Panc1 (cell line): ENCODE results near the gene RPL18. TPM values are rescaled to one million over a fixed set of nuclear protein-coding genes. Genes with fewer than 3 reads are reported as not detected.

Source experiments
- ATAC-seq: fragments of 200-7000 bp; cut with Tn5 transposase; 2 replicates; pipeline ENCODE4 v1.9.1; 2020; ENCODE audit warnings: mild to moderate bottlenecking, moderate library complexity
- BruUV-seq: library from RNA; stranded (reverse); fragments of 400-500 nt; replicated peaks from 2 replicates; lab custom pipeline; 2021; lab: Mats Ljungman, UMichigan
- CTCF ChIA-PET: fragments of 300-600 bp; sonication (Branson Sonifier 250); formaldehyde crosslinking; loops from one replicate; lab custom pipeline; 2022; ENCODE audit warnings: antibody characterized with exemption; lab: Charles Lee
- POLR2A ChIA-PET: fragments of 300-600 bp; sonication (Branson Sonifier 250); formaldehyde crosslinking; loops from one replicate; lab custom pipeline; 2022; ENCODE audit warnings: antibody characterized with exemption; lab: Charles Lee
- DNase-seq: peaks from one replicate; pipeline ENCODE4 v3.0.0-alpha.2; 2010; ENCODE audit warnings: low read depth, low spot score
- H3K27ac ChIP-seq: 2 replicates; pipeline ENCODE4 v1.5.1; 2011; ENCODE audit warnings: mild to moderate bottlenecking, low read length, inconsistent platforms
- H3K27me3 ChIP-seq: fragments of 200-500 bp; sonication (Bioruptor generic); 2 replicates; pipeline ENCODE4 v1.6.0; 2014; ENCODE audit warnings: low read length, inconsistent platforms; ENCODE audit not compliant: control insufficient read depth, insufficient read depth
- H3K36me3 ChIP-seq: fragments of 200-500 bp; sonication (Bioruptor generic); 2 replicates; pipeline ENCODE4 v1.5.1; 2014; ENCODE audit warnings: inconsistent platforms, mild to moderate bottlenecking, low read length, moderate library complexity; ENCODE audit not compliant: control insufficient read depth, insufficient read depth
- H3K4me1 ChIP-seq: 2 replicates; pipeline ENCODE4 v1.5.1; 2011; ENCODE audit warnings: inconsistent platforms, mild to moderate bottlenecking, low read length, moderate library complexity; ENCODE audit not compliant: control insufficient read depth, insufficient read depth
- H3K4me3 ChIP-seq, 2 experiments: 2 replicates each; pipeline ENCODE4 v1.5.1; 2011 to 2012; ENCODE audit warnings: low read depth in 2 of 2, low read length in 2 of 2, mild to moderate bottlenecking in 2 of 2, inconsistent platforms in 1 of 2, moderate library complexity in 1 of 2
- H3K9me3 ChIP-seq: fragments of 200-500 bp; sonication (Bioruptor generic); 2 replicates; pipeline ENCODE4 v1.5.1; 2014; ENCODE audit warnings: low read depth, mild to moderate bottlenecking, inconsistent platforms, low read length, moderate library complexity; ENCODE audit not compliant: control insufficient read depth, insufficient read depth
- CTCF ChIP-seq: fragments of 450-650 bp; IDR thresholded peaks from 2 replicates; pipeline ENCODE4 v1.5.1; 2017; ENCODE audit warnings: mild to moderate bottlenecking
- POLR2AphosphoS5 ChIP-seq: IDR thresholded peaks from 2 replicates; pipeline ENCODE4 v1.6.1; 2012; ENCODE audit warnings: mild to moderate bottlenecking, low read depth, low read length, moderate library complexity
- REST ChIP-seq, 2 experiments: IDR thresholded peaks; 2 replicates each; pipeline ENCODE4 v1.6.1; 2011 to 2012; ENCODE audit warnings: low read depth in 2 of 2, control low read depth in 1 of 2, low read length in 1 of 2, mild to moderate bottlenecking in 1 of 2, moderate library complexity in 1 of 2; ENCODE audit not compliant: insufficient read depth in 1 of 2
- SIN3A ChIP-seq: IDR thresholded peaks from 2 replicates; pipeline ENCODE4 v1.6.1; 2012; ENCODE audit warnings: low read depth, mild to moderate bottlenecking, low read length, moderate library complexity, borderline replicate concordance; ENCODE audit not compliant: insufficient read depth
- TCF7L2 ChIP-seq: IDR thresholded peaks from 2 replicates; pipeline ENCODE4 v1.6.1; 2011; ENCODE audit warnings: mild to moderate bottlenecking, low read depth, low read length, inconsistent platforms
- in situ Hi-C: cut with HindIII; loops from 2 replicates; pipeline ENCODE4 v1.10.0; 2016; ENCODE audit warnings: low sequenced_read_pairs, low pct_unique_long_range_greater_than_20kb
- intact Hi-C: fragments of 100-400 bp; cut with micrococcal nuclease; formaldehyde crosslinking; loops from one replicate; pipeline ENCODE4 v1.10.0; 2022; ENCODE audit not compliant: unreplicated experiment
- total RNA-seq: library from RNA; stranded (reverse); gene quantifications from one replicate; pipeline ENCODE4 v1.2.1, GENCODE V29; 2021; ENCODE audit not compliant: unreplicated experiment

The RPL18 gene
- total RNA-seq, 1 experiment from 2014 or later: 670 TPM

GRCh38 chr19:48627865-48628314 is 8.9 kb upstream of the RPL18 start:
- Histone ChIP-seq H3K27me3 (no peaks in the 10 kb centered on the region), H3K4me3 (no peak overlapping the region), H3K27ac (no peak overlapping the region), H3K4me1 (peaks cover 11% of the 10 kb centered on the region), H3K9me3 (no peaks in the 10 kb centered on the region), H3K36me3 (no peaks in the 10 kb centered on the region)
- in situ Hi-C loops: no loop called here
- no peak for TF ChIP-seq POLR2AphosphoS5
- TF ChIP-seq CTCF: no peak
- no peak for TF ChIP-seq REST (IDR thresholded peaks at IDR 0.05; ENCODE audit: insufficient read depth in 1 of 2, low read depth in 2 of 2, low read length in 1 of 2)
- no peak for TF ChIP-seq SIN3A
- no peak for TF ChIP-seq TCF7L2
- CTCF ChIA-PET: no interaction called here
- no TSS peak for BruUV-seq
- intact Hi-C loops: no loop called here
- POLR2A ChIA-PET: interaction anchor here (0.6 kb wide), 1 partner anchor 379 kb away, joined by 7 read pairs; no protein-coding TSS in a partner anchor
- ATAC-seq (no peak), DNase-seq (no peak)

DNA sequence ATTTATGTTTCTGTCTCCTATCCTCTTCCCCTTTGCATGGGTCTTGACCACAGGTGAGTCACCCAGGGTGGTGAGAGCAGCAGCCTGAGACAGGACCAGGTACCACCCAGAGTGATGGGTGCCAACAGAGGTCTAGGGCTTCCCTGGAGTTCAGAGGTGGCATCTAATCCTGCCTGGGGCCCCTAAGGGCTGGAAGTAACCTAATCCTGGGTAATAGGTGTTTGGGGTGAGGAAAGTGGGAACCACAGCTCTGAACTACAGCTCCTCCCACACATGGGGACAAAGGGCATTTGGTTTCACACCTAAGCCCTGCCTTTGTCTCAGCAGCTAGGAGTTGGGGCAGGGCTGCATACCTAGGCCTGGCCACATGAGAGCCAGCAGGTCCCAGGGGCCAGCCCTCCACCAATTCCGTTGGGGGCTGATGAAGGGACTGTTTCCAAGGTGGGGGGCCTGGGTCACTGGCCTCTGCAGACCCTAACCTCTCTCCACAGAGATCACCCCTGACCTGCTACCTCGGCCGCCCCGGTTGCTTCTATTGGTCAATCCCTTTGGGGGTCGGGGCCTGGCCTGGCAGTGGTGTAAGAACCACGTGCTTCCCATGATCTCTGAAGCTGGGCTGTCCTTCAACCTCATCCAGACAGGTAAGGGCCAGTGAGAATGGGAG is 8.4 kb upstream of the RPL18 start:
- H3K4me3 ChIP-seq: no peak overlapping the region
- TF ChIP-seq CTCF: no peak
- no peak for TF ChIP-seq REST (IDR thresholded peaks at IDR 0.05; ENCODE audit: insufficient read depth in 1 of 2, low read depth in 2 of 2, low read length in 1 of 2)
- no peak for TF ChIP-seq SIN3A
- TF ChIP-seq POLR2AphosphoS5: no peak
- no peak for TF ChIP-seq TCF7L2
- in situ Hi-C loops (no loop called here), intact Hi-C loops (no loop called here)
- no peaks in the 10 kb centered on the region for H3K9me3 ChIP-seq
- ATAC-seq: no peak
- POLR2A ChIA-PET: interaction anchor here (0.6 kb wide), 1 partner anchor 380 kb away, joined by 7 read pairs; no protein-coding TSS in a partner anchor
- CTCF ChIA-PET: no interaction called here
- H3K27ac ChIP-seq: no peak overlapping the region
- no TSS peak for BruUV-seq
- H3K4me1 ChIP-seq: peaks cover 11% of the 10 kb centered on the region
- no peaks in the 10 kb centered on the region for H3K27me3 ChIP-seq
- no peaks in the 10 kb centered on the region for H3K36me3 ChIP-seq
- no peak for DNase-seq
